Measurements from ENCODE around the gene GBP3.
"Not testable (repeated sequence)": the region's sequence is repeated elsewhere in the genome, so short reads cannot be mapped to it uniquely, and the experiment has no call there.

Gene GBP3

DNA sequence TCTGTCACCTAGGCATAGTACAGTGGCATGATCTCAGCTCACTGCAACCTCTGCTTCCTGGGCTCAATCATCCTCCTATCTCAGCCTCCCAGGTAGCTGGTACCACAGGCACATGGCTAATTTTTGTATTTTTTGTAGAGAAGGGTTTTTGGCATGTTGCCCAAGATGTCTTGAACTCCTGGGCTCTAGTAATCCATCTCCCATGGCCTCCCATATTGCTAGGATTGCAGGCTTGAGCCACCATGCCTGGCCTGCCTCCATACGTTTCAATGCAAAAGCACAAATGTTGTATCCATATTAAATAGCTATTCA, 17.6 kb upstream of the GBP3 start:
- no peak for DNase-seq

DNA sequence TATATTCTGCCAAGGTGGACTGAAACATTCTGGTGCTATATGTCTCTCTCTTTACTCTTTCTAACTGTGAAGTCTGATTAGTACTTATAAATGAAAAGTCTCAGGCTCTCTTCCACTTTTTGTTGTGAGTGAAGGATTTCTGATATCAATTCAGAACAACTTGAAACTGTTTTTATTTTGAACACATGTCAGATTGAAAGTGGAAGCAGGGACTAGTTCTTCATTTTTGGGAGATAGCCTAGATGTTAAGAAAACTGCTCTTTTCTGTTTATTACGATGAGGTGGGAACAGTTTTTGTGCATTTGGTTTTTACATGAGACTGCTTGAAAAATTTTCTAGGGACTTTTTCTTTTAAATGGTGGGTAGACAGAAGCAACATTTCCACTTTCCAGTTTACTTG, 14.5 kb upstream of the GBP3 start:
- DNase-seq = no peak

DNA sequence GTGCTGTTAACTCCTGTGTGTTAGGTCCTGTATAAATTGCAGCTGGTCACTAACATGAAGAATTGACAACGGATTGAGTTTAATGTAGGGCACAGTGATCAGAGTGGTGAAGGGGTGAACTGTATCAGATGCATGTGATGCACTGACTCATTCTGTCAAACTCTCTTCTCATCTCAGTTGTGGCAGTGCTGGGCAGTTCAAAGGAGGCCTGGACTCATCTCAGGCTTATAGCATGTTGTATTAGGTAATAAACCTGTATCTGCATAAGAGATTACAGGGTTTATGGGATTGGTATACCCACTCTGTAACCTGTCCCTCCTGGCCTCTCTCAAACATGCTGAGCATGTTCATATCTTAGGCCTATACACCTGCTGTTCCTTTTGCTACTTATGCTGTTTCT, 12.4 kb upstream of the GBP3 start:
- no peak for DNase-seq

DNA sequence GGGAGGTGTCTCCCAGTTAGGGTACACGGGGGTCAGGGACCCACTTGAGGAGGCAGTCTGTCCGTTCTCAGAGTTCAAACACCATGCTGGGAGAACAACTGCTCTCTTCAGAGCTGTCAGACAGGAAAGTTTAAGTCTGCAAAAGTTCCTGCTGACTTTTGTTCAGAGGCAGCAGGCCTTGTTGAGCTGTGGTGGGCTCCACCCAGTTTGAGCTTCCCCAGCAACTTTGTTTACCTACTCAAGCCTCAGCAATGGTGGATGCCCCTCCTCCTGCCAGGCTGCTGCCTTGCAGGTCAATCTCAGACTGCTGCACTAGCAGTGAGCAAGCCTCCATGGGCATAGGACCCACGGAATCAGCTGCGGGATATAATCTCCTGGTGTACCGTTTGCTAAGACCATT, 11.3 kb upstream of the GBP3 start:
- DNase-seq = not testable (repeated sequence)

DNA sequence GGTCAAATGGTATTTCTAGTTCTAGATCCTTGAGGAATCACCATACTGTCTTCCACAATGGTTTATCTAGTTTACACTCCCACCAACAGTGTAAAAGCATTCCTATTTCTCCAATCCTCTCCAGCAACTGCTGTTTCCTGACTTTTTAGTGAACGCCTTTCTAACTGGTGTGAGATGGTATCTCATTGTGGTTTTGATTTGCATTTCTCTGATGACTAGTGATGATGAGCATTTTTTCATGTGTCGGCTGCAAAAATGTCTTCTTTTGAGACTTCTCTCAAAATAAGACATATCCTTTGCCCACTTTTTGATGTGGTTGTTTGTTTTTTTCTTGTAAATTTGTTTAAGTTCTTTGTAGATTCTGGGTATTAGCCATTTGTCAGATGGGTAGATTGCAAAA, 6.4 kb upstream of the GBP3 start:
- not testable (repeated sequence) for DNase-seq

DNA sequence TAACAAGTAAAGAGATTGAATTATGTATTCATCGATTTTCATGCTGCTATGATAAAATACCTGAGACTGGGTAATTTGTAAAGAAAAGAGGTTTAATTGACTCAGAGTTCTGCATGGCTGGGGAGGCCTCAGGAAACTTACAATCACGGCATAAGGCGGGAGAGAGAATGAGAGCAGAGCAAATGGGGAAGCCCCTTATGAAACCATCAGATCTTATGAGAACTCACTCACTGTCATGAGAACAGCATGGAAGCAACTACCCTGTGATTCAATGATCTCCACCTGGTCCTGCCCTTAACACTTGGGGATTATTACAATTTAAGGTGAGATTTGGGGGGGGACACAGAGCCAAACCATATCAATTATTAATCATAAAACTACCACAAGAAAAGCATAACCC, 3.3 kb upstream of the GBP3 start:
- DNase-seq = no peak

DNA sequence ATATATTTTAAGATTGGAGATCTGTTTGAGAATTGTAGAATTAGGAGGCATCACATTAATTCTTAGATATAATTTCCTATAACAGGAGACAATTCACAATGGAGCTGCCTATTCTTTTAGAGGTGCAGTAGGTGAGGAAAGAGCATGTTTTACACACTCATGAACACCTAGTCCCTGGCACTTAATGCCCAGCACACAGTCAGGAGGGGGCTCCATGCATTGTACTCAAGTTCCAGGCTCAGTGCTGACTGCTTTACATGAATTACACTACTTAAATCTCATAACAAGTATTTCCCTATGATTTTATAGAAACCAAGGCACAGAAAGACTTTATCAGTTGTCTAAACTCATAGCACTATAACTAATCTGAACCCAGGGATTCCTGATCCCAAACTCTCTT, 360 bp upstream of the GBP3 start:
- no peak for DNase-seq

DNA sequence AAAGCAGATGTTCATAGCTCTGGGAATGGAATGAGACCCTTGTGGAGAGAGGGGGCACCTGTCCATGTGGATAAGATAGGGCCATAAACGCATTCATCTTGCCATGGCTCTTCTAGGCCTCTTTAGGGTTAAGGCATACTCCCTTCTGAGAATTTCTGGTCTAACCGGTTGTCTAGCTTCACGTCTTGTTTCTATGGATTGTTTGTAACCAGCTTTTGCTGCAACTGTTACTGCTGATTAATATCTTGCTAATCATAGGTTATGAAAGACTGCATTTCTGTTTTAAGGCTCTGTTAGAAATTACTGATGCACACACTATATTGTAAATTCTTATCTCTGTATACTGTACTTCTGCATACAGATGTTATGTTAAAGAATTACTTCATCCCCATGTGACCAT, 4.3 kb downstream of the GBP3 start:
- not testable (repeated sequence) for DNase-seq

DNA sequence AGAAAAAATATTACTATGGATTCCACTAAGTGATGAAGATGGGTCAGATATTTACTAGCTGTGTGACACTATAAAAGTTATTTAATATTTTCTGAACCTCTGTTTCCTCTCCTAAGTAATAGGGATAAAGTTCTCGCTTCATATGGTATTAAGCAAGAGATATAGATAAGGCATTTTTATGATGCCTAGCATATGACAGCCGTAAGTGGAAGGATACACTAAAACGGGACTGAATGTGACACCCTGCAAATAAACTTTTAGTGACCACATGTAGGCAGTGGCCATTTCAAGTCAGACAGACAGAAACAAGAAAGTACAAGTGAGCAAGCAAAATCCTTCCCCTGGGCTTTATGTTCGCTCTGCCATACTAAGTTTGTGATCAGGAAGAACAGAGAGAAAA, 14.2 kb downstream of the GBP3 start:
- no peak for DNase-seq

DNA sequence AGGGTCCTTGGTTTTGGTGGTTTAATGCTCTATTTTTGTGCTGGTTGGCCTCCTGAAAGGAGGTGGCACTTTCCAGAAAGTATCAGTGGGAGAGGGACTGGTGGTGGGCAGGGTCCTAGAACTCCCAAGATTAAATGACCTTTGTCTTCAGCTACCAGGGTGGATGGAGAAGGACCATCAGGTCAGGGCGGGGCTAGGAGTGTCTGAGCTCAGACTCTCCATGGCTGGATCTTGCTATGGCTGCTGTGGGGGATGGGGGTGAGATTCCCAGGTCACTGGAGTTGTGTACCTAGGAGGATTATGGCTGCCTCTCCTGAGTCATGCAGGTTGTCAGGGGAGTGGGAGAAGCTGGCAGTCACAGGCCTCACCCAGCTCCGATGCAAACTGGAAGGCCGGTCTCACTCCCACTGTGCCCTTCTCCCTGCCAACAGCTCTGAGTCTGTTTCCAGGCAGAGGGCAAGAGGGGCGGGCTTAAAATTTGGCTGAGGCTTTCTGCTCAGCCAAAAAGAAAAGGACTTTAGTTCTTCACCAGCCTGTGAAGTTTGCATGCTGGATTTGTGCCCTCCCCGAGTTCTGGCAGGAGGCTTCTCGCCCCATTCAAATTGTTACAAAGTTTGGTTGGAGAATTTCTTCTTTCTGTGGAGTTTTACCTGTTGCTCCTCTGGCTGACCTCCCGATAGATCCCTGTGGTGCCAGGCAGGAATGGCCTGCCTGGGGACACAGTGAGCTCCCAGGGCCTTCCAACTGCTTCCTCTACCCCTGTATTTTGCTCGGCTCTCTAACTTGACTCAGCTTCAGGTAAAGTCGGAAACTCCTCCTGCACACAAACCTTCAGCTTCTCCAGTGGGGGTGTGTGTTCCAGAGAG, 17.1 kb downstream of the GBP3 start:
- no peak for DNase-seq

DNA sequence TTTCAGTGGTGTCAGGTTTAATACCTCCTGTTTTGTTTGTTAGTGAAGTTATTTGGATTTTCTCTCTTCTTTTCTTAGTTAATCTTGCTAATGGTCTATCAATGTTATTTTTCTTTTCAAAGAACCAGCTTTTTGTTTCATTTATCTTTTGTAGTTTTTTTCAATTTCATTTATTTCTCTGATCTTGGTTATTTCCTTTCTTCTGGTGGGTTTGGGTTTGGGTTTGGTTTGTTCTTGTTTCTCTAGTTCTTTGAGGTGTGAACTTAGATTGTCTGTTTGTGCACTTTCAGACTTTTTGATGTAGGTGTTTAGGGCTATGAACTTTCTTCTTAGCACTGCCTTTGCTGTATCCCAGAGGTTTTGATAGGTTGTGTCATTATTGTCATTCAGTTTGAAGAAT, 20.5 kb downstream of the GBP3 start:
- DNase-seq = not testable (repeated sequence)

DNA sequence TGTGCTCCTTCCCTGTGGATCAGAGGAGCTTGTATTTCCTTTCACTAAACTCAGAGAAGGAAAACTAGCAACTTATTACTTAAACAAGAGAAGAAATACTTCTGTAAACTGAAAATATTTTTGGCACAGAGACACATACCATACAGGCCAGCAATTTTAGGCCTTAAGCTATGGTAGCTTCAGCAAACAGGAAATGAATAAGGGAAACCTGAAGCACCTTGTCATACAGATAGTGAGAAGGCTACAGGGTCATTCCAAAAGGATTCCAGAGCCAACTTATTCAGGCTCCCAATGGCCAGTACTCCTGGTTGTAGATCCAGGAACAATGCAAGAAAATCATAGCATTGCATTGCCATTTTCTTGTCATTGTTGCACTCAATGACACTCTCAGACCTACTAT, 21.2 kb downstream of the GBP3 start:
- no peak for DNase-seq

DNA sequence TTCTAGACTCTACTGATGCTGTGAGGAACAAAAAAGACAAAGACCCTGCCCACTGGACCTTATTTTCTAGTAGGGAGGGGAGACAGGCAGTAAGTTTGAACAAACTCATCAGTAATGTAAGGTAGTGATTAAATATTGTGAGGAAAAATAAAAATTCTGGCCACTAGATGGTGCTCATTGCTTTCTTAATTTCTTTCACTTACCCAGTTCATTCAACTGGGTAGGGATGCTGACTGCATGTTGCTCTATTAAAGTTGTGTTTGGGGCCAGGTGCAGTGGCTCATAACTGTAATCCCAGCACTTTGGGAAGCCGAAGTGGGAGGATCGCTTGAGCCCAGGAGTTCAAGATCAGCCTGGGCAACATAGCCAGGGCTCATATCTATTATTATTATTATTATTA, 23.9 kb downstream of the GBP3 start:
- no peak for DNase-seq

DNA sequence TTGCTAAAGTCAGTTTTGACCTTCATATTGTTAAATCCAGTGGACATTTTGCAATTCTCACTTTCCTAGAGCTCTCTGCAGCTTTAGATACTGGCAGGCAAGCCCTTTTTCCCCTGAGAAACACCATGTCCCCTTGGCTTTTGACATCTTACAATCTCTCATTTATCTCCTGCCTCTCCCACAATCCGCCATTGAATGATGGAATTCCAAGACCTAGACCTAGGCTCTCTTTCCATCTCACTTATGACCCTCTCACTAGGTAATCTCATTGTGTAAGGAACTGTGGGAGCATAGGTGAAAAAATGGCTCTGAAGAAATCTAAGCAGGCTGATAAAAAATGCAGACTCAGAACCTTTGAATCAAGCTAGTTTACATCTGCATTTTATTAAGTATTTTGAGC, 32.2 kb downstream of the GBP3 start:
- no peak for DNase-seq

DNA sequence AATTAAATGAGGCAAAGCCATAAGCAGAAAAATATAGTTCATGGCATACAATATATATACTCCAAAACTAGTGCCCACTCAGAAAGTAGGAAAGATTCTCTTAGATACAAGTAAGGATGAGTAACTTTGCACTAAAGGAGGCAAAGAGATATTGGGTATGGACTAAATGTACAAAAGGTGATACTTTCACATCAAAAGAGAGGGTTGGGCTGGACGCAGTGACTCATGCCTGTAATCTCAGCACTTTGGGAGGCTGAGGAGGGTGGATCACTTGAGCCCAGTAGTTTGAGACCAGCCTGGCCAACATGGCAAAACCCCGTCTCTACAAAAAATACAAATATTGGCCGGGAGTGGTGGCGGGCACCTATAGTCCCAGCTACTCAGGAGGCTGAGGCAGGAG, 37.0 kb downstream of the GBP3 start:
- no peak for DNase-seq

DNA sequence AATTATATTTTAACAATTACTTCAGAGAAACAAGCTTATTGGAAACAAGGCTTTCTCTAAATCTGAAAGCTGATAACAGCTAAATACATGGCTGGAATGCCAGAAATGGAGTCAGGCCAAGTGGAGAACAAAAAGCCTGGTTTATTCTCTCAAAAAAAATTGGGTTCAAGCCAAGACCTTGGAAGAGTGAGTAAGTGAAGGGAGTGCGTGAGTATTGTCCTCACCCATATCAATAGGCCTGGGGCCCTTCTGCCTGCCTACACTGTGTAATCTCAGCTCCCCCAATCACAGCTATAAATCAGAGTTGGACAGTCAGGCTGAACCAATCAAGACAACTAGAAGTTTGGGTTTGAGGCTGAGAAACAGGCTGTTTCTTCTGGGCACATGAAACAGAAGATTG, 37.6 kb downstream of the GBP3 start:
- DNase-seq = no peak

DNA sequence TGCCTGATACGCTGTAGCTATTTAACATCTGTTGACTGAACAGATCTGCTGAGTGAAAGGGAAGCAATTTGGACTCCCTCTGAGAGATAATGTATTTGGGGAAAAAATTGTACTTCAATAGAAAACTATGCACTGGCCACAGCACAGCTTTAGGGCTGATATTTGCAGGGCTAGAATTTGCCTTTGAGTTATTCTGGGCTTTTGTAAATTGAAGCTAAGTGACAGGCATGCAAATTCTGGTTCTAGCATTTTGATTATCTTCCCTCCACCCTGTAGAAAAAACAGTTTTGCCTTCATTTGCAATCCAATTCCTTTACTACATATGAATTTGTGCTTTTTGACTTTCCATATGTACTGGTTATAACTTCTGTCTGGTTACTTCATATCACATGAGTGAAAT, 38.1 kb downstream of the GBP3 start:
- no peak for DNase-seq

DNA sequence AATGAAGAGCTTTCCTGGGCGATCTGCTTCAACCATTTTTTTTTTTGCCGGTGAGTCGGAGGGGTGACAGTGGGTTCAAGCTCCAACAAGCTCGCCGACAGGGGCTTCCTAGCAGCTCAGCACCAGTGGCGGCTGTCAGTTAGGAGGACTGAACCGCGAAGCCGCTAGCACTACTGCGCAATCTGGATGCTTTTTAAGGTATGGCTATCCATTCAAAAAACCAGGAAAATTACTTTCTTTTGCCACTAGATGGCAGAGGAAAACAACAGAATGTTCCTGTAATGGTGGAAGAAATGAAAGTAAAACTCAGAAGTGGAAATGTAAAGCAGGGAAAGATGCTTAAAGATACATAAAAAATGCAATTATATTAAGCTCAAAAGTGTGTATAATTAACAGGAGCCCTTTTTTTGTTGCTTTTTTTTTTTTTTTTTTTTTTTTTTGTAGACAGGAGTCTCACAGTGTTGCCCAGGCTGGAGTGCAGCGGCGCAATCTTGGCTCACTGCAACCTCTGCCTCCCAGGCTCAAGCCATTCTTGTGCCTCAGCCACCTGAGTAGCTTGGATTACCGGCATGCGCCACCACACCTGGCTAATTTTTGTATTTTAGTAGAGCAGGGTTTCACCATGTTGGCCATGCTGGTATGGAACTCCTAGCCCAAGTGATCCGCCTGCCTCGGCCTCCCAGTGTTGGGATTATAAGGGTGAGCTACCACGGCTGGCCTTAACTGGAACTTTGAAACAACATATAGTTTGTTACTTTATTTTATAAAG, 38.7 kb downstream of the GBP3 start:
- DNase-seq = peak; percentile 28

DNA sequence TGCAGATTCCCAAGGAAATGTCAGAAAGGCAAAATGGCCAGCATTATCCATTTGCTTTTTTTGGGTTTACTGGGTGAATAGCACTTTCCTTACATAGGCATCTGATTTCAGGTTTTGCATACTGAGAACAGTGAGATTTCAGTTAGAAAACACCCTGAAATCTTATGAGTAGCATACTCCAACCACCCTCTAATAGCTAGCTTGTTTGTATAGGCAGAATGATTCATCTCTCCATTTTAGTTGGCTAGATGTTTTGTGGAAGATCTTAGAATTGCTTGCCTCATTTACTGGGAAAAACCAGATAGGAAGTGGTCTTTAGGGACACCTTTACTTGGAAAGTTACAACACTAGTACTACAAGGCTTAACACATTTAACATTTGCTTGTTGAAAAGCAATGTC, 40.6 kb downstream of the GBP3 start:
- no peak for DNase-seq

DNA sequence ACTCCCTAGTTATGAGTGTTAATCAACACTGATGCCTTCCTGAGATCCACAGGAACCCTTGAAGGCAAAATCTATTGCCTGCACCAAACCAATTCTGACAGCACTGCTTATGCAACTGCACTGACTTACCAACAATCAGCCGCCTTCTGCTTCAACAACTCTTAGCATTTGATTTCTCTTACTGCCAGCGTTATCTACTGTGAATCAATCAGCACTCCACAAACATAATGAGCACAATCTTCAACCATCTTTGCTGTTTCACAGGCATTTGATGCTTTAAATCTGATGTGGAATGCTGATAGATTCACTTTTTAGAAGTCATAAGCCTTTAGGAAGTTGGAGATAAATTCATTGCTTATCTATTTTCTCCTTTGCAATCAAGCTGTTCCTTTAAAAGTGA, 41.2 kb downstream of the GBP3 start:
- not testable (repeated sequence) for DNase-seq

DNA sequence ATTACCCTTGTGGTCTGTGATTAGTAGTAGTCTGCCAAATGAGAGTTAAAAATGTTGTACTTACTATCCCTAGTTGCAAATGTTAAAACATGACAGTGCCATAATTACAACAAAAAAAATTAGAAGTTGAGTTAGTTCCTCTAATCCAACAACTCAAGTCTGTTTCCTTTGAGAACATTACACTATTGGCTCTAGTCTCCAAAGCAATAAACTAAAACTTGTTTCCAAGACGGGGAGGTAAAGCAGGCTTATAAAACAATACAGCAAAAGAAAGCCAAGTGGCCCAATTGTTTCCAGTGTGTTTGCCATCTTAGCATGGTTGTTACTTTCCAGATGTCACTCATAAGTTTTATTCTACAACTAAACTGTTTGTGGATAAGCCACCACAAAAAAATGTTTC, 41.8 kb downstream of the GBP3 start:
- DNase-seq = no peak

DNA sequence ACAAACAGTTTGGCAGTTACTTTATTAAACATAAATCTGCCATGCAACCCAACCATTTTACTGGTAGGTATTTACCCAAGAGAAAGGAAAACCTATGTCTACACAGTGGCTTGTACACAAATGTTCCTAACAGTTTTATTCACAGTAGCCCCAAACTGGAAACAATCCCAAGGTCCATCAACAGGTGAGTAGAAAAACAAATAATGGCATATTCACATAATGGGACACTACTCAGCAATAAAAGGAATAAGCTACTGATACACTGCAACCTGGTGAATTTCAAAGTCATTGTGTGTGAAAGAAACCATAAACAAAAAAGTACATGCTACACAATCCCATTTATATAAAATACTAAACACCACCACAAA, 42.9 kb downstream of the GBP3 start:
- DNase-seq = no peak

DNA sequence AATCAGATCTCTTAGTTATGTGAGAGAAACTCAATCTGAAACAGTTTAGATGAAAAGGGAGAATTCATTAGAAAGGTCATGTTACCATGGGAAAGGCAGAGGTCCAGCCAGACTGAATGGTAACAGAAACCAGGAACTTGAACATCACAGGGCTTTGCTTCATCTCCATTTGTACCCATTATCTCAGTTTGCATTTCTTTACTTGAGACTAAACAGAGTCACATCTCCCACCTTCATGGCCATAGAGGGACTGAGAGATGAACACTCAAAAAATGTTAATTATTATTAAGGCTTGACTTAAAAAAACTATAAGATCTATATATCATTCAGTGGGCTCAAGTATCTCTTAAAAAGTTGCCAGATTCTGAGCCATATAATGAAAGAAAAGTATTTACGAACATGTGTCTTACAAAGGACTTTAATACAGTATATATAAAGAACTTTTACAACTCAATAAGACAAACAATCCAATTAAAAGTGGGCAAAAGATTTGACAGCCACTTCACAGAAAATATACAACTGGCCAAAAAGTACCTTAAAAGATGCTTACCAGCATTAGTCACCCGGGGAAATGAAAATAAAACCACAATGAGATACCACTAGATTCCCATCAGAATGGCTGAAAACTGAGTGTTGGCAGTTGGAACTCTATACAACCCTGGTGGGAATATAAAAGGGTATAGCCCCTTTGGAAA, 43.5 kb downstream of the GBP3 start:
- DNase-seq = no peak

DNA sequence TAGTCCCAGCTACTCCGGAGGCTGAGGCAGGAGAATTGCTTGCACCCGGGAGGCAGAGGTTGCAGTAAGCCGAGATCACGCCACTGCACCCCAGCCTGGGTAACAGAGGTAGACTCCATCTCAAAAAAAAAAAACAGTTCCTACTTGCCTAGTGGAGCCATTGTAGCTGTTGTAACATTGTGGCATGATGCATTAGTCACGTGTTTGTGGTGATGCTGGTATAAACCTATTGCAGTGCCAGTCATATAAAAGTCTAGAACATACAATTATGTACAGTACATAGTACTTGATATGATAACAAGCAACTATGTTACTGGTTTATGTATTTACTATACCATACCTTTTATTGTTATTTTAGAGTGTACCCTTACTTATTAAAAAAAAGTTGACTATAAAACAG, 46.4 kb downstream of the GBP3 start:
- no peak for DNase-seq
